ENCODE results near the gene FAS.

Gene FAS

GRCh38 chr10:88971221-88972061 lies 19.2 kb upstream of the FAS start:
- no peak for DNase-seq (ENCODE audit: low read depth in 3 of 3, low spot score in 1 of 3)

GRCh38 chr10:88974012-88974411 lies 16.6 kb upstream of the FAS start:
- no peak for DNase-seq (ENCODE audit: low read depth in 3 of 3, low spot score in 1 of 3)

DNA sequence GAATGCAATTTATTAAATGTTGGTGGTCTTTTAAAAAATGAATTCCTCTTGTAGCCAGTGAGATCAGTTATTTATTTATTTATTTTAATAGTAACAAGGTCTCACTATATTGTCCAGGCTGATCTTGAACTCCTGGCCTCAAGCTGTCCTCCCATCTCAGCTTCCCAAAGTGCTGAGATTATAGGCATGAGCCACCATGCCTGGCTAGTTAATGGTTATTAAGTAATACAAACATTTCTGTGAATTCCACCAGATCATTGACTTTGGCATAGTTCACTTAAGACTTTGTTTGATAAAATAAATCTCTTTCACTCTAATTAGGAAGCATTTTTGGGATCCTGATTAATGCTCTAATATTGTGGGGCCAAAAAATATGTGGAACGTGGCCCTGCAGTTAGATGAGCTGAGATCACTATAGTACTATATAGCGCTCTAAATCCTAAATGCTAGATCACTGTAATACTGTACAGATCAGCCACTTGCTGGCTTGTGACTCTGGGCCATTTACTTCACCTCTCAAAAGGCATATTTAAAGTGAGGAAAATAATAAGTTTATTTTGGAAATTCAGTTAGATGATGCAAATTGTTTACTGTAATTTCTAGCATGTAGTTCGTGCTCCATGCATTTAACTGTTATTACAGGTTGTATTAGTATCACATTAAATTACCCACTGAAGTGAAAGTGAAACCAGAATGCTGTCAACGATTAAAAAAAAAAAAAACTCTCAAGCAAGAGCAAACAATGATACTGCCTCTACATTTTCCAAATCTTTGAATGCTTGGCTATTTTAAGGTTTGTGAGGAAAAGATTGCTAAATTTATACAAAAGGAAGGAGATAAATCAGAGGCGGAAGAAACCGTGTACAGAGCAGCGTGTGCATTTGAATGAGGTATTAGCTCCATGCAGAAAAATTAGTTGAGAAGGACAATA lies 15.9 kb upstream of the FAS start:
- no peak for DNase-seq (ENCODE audit: low read depth in 3 of 3, low spot score in 1 of 3)

GRCh38 chr10:88975377-88975720 lies 15.2 kb upstream of the FAS start:
- no peak for DNase-seq (ENCODE audit: low read depth in 3 of 3, low spot score in 1 of 3)

- no peak for DNase-seq (ENCODE audit: low read depth in 3 of 3, low spot score in 1 of 3)
These were observed 12.1 kb upstream of the FAS start for GRCh38 chr10:88978463-88978862.

DNA sequence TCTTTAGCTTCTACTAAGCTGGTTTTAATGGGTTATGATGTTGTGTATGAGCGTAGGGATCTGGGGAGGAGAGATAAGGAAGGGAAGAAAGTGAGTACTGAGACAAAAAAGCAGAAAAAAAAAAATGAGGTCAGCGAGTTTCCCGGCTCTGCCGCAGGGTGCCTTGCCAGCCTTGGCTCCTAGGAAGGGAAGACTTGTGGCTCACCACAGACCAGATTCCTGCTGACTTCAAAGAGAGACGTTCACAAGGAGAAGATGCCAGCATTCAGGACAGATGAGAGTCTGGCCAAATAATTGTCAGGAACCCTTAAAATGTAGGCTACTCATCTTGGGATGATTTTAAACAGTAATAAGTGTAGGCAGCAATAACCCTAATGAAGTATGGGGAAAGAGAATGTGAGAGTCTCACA lies 11.4 kb upstream of the FAS start:
- DNase-seq (ENCODE audit: low read depth in 3 of 3, low spot score in 1 of 3), result no peak

DNA sequence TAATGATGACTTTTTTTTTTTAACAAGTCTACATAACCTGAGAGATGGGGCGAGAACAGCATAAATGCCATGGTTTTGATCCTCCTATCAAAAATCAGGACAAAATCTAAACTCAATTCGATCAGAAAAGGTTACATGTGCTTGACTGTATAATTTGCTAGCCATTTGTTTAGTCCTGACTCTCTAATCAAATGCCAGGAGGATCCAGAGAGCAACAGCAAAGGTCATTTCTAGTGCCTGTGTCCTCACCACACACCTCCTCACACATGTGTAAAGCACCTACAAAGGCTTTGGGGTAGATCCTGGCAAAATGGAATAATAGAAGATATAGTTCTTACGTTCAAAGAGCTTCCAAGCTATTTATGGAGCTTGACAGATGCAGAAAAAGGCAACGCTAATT lies 11.0 kb upstream of the FAS start:
- no peak for DNase-seq (ENCODE audit: low read depth in 3 of 3, low spot score in 1 of 3)

- no peak for DNase-seq (ENCODE audit: low read depth in 3 of 3, low spot score in 1 of 3)
These were observed 10.4 kb upstream of the FAS start for GRCh38 chr10:88980247-88980646.

DNA sequence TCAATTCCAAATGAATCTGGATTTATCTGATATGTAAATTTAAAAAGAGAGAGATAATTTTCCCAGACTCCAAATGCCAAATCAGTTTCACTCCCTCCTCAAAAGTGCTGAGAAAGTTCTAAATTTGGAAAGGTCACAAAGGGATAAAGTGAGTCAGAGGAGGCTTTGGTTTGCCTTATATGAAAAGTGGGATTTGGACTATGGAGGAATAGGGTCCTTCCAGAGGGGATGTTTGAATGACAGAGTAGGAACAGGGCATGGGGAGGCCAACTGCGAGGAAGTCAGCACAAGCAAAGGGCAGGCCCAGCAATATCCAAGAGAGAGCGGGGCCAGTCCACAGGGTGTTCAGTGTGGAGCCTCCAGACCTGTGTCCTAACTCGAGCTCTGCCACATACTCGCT lies 9.8 kb upstream of the FAS start:
- DNase-seq (ENCODE audit: low read depth in 3 of 3, low spot score in 1 of 3), result no peak

- no peak for DNase-seq (ENCODE audit: low read depth in 3 of 3, low spot score in 1 of 3)
These were observed 9.2 kb upstream of the FAS start for GRCh38 chr10:88981435-88981834.

DNA sequence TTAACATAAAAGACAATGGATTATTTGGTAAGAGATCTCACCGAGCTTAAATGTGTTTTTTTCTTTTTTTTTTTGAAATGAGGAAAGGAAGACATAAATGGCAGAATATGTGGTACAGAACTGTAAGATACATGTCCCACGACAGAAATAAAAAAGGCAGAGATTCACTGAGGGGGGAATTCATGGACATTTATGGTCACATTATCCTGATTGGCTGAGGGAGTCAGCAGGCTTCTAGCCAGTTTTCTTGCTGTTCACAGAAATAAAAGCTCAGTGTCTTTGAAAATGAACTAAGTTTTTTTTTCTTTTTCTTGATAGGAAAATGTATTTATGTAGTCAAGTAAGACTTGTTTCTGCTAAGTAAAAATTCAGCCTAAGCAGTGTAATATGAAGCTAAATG lies 8.2 kb upstream of the FAS start:
- no peak for DNase-seq (ENCODE audit: low read depth in 3 of 3, low spot score in 1 of 3)

DNA sequence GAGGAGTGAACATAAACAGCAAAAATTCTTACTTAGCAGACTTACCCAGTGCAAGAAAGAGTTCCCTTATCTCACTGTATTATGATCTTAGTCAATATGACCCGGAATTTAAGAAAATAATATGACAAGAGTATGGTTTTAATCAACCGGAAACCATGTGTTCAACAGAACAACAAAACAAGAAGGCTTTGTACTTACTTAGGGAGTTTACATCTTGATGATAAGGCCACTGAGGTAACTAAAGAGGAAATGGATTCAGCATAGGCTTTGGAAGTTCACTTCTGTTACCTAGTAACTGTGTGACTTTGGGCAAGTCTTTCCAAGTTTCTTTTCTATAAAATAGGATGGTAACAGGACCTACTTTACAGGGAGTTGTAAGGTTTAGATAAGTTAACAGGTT lies 7.4 kb upstream of the FAS start:
- no peak for DNase-seq (ENCODE audit: low read depth in 3 of 3, low spot score in 1 of 3)

DNA sequence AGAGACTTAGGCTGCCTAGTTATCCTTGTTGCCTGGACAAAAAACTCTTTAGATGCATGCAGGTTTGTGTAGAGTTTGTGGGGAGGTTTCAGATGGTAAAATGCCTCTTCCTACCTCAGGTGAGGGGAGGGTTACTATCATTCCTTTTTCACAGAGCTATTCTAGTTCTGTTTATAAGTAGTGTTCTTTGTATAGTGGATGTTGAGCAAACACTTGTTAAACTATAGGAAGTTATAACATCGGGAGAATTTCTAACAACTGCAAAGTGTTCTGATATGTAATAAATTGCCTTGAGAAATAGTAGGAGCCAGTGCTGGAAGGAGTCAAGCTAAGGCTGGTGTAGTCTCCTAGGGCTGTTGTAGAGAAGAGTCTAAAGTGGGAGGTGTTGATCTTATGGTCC lies 6.7 kb upstream of the FAS start:
- no peak for DNase-seq (ENCODE audit: low read depth in 3 of 3, low spot score in 1 of 3)

DNA sequence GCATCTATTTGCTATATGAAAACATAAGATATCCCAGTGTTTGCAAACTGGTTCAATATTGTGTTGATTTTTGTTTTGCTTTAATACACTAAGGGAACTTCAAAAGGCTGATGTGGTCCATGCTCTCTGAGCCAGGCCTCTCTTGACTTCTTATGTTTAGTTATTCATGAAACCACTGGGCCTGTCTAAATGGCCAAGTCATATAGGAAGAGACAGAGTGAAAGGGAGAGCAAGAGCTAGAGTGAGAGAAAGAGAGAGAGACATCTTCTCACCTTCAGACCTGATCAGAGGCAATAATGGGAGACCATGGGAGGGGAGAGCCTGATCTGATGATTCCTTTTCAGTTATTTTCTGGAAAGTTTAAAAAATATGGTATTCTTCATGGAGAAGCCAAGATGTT lies 6.1 kb upstream of the FAS start:
- DNase-seq (ENCODE audit: low read depth in 3 of 3, low spot score in 1 of 3), result no peak

GRCh38 chr10:88986549-88987242 lies 3.9 kb upstream of the FAS start:
- DNase-seq (ENCODE audit: low read depth in 3 of 3, low spot score in 1 of 3), result no peak

- DNase-seq (ENCODE audit: low read depth in 3 of 3, low spot score in 1 of 3), result no peak
These were observed 3.3 kb upstream of the FAS start for GRCh38 chr10:88987243-88987725.

DNA sequence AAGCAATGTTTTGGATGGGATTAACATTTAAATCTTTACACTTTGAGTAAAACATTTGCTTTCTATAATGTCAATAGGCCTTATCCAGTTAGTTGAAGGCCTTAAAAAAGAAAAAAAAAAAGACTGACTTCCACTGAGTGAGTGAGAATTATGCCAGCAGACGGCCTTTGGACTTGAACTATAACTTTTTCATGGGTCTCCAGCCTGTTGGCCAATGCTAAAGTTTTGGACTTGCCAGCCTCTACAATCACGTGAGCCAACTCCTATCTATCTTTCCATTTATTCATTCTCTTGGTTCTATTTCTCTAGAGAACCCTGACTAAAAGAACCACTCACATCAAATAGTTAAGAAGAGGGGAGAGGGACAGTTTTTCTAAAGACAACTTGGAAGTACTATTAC lies 2.8 kb upstream of the FAS start:
- DNase-seq (ENCODE audit: low read depth in 3 of 3, low spot score in 1 of 3), result no peak

DNA sequence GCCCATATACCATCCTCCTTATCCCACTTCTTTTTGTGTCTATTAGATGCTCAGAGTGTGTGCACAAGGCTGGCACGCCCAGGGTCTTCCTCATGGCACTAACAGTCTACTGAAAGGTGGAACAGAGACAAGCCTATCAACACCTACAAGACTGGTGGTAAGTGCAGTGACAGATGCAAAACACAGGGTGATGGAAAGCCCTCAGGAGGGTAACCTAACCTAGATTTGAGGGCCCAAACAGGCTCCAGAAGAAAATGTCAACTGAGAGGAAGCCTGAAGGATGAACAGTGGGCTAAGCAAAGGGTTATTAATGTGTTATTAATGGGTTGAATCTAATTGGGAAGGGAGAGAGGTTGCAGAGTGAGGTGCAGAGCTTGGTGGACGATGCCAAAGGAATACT lies 1.2 kb upstream of the FAS start:
- DNase-seq (ENCODE audit: low read depth in 3 of 3, low spot score in 1 of 3), result no peak

GRCh38 chr10:88989824-88990383 lies 694 bp upstream of the FAS start:
- no peak for DNase-seq (ENCODE audit: low read depth in 3 of 3, low spot score in 1 of 3)

- peak in 2 of 3 donors; percentile 29 to 66 for DNase-seq (ENCODE audit: low read depth in 3 of 3, low spot score in 1 of 3)
These were observed 732 bp downstream of the FAS start for GRCh38 chr10:88991161-88991898.

DNA sequence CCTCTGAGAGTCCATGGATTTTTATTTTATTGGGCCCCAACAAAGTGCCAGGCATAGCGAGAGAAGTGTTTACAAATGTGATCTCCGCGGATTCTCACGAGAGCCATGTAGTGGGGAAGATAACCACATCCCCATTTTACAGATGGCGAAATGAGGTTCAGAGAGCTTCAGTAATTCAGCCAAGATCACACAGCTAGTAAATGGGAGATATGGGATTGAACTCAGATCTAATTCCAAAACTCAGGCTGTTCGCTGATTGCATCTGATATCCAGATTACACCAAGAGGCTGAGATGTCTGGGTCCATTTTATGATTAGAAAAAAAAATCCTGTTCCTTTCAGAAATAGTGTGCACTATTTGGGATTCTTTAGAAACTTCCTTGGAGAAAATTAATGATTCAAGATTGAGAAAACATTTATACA lies 1.3 kb downstream of the FAS start:
- no peak for DNase-seq (ENCODE audit: low read depth in 3 of 3, low spot score in 1 of 3)
